GM12875 (cell line): ENCODE data around the gene CCL3.
A peak's percentile ranks its signal among the peaks of the same experiment; 100 is the strongest.
"Not testable (repeated sequence)": the region's sequence is repeated elsewhere in the genome, so short reads cannot be mapped to it uniquely, and the experiment has no call there.

Experiments
- H3K4me3 ChIP-seq: one replicate; pipeline ENCODE4 v1.5.1; 2011; ENCODE audit warnings: low read depth, low read length, control low read depth
- CTCF ChIP-seq: IDR thresholded peaks from 2 replicates; pipeline ENCODE4 v1.5.1; 2011; ENCODE audit warnings: low read depth, mild to moderate bottlenecking, control low read depth, inconsistent platforms, low read length, moderate library complexity, borderline replicate concordance; ENCODE audit not compliant: insufficient read depth

The CCL3 gene

DNA sequence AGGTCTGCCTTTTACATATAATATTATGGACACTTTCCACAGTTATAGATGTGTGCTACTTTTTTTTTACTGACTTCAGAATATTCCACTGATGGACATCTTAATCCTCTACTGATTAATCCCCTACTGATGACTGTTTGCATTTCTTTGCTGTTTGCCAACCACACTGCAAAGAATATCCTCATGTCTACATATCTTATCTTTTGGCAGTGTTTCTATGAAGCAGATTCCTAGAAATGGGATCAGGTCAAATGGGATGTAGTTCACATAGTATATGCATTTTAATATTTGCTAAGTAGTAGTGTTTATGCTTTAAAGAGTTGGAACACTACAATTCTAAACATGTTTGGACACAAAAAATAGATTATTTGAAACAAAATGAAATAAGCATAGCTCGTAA, 3.2 kb downstream of the CCL3 start:
- no peak for TF ChIP-seq CTCF
- no peak overlapping the region for H3K4me3 ChIP-seq

DNA sequence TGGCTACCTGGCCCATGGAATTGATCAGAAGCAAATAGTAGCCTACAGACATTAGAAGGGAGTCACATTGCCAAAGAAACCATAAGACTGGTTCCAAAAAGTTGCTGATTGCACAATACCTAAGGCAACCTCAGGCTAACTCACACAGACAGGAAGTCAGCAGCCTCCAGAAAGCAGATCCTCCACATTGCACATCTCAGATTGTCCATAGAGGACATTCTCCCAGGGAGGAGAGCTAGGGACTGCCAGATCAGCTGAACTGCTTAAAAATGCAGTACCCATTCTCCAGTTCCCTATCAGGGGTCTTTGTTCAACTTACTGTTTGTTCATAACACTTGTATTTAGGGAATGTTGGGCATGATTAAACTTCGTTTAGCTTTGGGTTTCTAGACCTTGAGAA, 4.2 kb downstream of the CCL3 start:
- H3K4me3 ChIP-seq: no peak overlapping the region
- no peak for TF ChIP-seq CTCF

DNA sequence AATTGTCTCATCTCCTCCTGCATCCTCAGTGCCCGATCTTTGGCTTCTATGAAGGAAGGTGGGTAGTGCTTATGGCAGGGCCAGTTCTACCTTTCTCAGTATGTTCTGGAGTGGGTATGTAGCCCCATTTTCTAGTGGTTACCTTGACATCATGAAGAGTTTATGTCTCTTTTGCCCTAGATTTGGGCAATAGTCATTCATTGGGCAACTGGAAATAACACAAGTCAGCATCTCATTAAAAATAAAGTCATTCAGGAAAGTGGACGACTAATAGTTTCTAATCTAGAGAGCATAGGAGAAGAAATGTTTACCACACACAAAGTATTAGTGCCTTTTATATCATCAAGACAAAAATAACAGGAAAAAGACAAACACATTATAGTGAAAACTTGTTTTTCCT, 6.3 kb downstream of the CCL3 start:
- not testable (repeated sequence) for H3K4me3 ChIP-seq

DNA sequence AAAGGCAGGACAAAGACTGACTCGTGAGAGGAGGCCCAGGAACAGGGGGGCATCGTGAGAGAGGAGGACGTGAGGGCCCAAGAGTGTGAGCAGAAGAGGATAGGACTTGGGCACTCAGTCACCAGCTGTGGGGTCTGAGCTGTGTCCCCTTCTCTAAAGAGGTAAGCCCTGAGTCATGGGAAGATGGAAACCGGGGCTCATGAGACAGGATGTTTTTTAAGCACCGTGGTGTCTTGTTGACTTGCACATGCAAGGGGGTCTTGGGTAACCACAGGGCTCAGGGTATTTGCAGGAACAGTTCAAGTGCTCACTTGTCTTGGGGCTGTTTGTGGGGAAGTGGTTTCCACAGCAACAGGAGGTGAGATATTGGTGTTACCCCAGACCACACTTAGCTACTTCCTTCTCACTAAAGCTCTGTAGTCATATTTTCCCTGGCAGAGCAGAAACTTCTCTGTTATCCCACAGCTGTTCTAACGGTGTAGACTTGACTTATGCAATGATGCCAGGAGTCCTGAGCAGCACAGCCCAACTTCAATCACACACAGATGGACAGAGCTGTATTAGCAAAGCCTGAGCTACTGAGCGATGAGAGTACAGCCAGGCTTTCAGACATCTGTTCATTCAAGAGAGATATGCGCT, 7.3 kb downstream of the CCL3 start:
- peak overlapping the region; percentile 33 for H3K4me3 ChIP-seq

GRCh38 chr17:36081681-36082471, 8.1 kb downstream of the CCL3 start:
- H3K4me3 ChIP-seq: peak overlapping the region; percentile 33

GRCh38 chr17:36074365-36074764, 15.6 kb downstream of the CCL3 start:
- TF ChIP-seq CTCF: no peak
- no peak overlapping the region for H3K4me3 ChIP-seq

DNA sequence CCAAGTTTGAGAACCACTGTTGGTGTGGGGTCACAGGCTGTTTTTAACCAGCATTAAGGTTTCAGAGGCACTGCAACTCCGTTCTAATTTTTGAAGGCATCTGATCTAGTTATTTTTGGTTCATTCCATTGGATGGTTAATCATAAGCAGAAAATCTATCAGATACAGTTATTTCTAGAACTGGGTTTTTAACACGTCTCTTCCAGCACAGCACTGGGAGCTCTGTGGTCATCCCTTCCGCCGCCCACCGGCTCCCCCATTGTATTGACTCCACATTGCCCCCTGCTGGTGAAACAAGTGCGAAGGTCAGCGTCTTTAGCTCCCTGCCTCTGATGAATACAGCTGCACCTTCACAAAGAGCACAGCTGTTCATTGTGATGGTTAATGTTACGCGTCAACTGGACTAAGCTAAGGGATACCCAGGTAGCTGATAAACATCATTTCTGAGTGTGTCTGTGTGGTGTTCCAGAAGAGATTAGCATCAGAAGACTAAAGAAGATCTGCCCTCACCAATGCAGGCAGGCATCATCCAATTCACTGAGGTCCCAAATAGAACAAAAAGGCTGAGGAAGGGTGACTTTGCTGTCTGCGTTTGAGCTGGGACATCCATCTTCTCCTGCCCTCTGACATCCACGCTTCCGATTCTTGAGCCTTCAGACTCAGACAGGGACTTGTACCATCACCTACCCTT, 17.4 kb downstream of the CCL3 start:
- H3K4me3 ChIP-seq: no peak overlapping the region
- peak; percentile 81 for TF ChIP-seq CTCF

- TF ChIP-seq CTCF: no peak
- H3K4me3 ChIP-seq: no peak overlapping the region
Observed at GRCh38 chr17:36071751-36072150, 18.2 kb downstream of the CCL3 start.

DNA sequence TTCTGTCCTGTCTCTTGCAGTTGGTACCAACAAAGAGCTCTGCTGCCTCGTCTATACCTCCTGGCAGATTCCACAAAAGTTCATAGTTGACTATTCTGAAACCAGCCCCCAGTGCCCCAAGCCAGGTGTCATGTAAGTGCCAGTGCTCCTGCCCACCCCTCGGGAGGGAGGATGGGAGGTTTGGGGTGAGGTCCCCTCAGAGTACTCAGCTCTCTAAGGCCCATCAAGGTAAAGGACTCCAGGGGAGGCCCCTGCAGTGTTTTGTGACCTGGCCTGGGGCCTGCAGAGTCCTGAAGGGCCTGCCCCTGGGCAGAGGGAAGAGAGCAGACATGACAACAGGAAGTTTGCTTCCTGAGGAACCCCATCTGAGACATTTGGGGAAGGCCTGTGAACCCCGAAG, 19.5 kb downstream of the CCL3 start:
- TF ChIP-seq CTCF: no peak
- H3K4me3 ChIP-seq: no peak overlapping the region
